Lung (tissue), 12 donors: ENCODE data around the gene RPL35A. TPM values are rescaled to one million over a fixed set of nuclear protein-coding genes. Genes with fewer than 3 reads are reported as not detected.
"Not testable (repeated sequence)": the region's sequence is repeated elsewhere in the genome, so short reads cannot be mapped to it uniquely, and the experiment has no call there.

Source experiments
- ATAC-seq: fragments of 200-7000 bp; cut with Tn5 transposase; one replicate; pipeline ENCODE4 v1.9.1; 2020; ENCODE audit warnings: moderate number of reproducible peaks; ENCODE audit not compliant: insufficient read depth, low FRiP score
- DNase-seq, 3 donors: peaks; one replicate each; pipeline ENCODE4 v3.0.0-alpha.2; 2013 to 2017
- H3K27ac ChIP-seq, 2 donors: one replicate each; pipeline ENCODE4 v1.5.1; 2013; ENCODE audit warnings: mild to moderate bottlenecking in 2 of 2, moderate library complexity in 2 of 2, control low read depth in 1 of 2, inconsistent platforms in 1 of 2, low read depth in 1 of 2, low read length in 1 of 2
- H3K27me3 ChIP-seq, 3 donors: one replicate each; pipeline ENCODE4 v1.5.1; 2013; ENCODE audit warnings: low read length in 2 of 3; ENCODE audit not compliant: control insufficient read depth in 3 of 3, insufficient read depth in 3 of 3
- H3K36me3 ChIP-seq, 4 donors: one replicate each; pipeline ENCODE4 v1.5.1; 2013; ENCODE audit warnings: low read length in 4 of 4, mild to moderate bottlenecking in 1 of 4, moderate library complexity in 1 of 4; ENCODE audit not compliant: control insufficient read depth in 4 of 4, insufficient read depth in 4 of 4
- H3K4me1 ChIP-seq, 5 donors: one replicate each; pipeline ENCODE4 v1.5.1; 2013; ENCODE audit warnings: low read length in 5 of 5, mild to moderate bottlenecking in 2 of 5, moderate library complexity in 1 of 5; ENCODE audit not compliant: control insufficient read depth in 5 of 5, insufficient read depth in 5 of 5
- H3K4me3 ChIP-seq: one replicate; pipeline ENCODE4 v1.5.1; 2013; ENCODE audit warnings: mild to moderate bottlenecking, control low read depth, moderate library complexity
- H3K9ac ChIP-seq, 2 donors: one replicate each; pipeline ENCODE4 v1.5.1; 2013; ENCODE audit warnings: low read length in 2 of 2, control low read depth in 1 of 2; ENCODE audit not compliant: insufficient read depth in 1 of 2
- H3K9me3 ChIP-seq, 4 donors: one replicate each; pipeline ENCODE4 v1.5.1; 2013; ENCODE audit warnings: low read length in 3 of 4, mild to moderate bottlenecking in 1 of 4, moderate library complexity in 1 of 4; ENCODE audit not compliant: control insufficient read depth in 4 of 4, insufficient read depth in 3 of 4
- CTCF ChIP-seq: IDR thresholded peaks from 2 replicates; pipeline ENCODE4 v1.5.1; 2012; ENCODE audit warnings: mild to moderate bottlenecking; ENCODE audit errors: control extremely low read depth, extremely low read depth
- WGBS, 2 donors: extraction: QIAGEN DNeasy Blood & Tissue Kit; methylation state at CpG; one replicate each; pipeline ENCODE4 v1.1.7; 2013; 5-methylcytosine and 5-hydroxymethylcytosine counted together
- polyA plus RNA-seq, 2 donors: library from polyadenylated mRNA; stranded (reverse); fragments of 200-250 nt; gene quantifications; one replicate each; pipeline ENCODE4 v1.2.1, GENCODE V29; 2013
- total RNA-seq, 2 donors: library from RNA; depleted of rRNA in 1 of 2; stranded (reverse); fragments of >200 nt in 1 of 2; gene quantifications; one replicate each; pipeline ENCODE4 v1.2.1, GENCODE V29; 2014 to 2021
- donor health status: control.
- donor health status: control.
- donor health status: Bipolar disorder and iron deficiency.
- donor health status: healthy.
- donor health status: DM: yes; HTN: yes; CAD: no.

Gene RPL35A
- total and polyA plus RNA-seq, 4 donors = 678 to 2,048 (median 936) TPM

DNA sequence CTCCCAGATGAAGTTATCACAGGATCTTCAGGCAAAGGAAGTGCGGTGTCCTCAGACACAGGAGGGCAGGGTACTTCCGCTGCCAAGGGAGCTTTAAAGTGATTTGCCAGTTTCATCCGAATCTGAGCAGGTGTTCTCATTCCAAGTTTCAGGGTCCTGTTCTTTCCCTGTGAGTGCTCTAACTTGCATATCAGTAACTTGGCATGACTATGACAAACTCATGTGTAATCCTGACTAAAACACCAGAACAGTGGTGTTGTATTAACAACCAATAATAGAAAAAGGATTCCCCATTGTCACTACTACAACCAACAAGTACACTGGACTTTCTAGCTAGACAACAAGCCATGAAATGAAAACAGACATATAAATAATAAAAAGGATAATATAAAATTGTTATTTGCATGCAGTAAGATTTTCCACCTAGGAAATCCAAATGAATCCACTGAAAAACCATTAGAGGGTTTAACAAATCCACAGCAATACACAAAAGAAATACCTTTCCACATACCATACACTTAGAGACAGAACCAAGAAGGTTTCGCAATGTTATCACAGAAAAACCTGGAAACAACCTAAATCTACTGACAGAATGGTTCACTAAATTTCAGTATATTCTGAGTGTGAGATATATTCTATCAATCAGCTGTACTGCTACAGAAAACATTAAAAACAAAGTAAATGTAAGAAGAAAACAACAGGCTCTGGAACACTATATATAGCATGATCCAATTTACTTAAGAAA, 40.9 kb upstream of the RPL35A start:
- TF ChIP-seq CTCF = no peak
- H3K9ac ChIP-seq = no peak overlapping the region
- 93 to 94% methylated on average over 4 of the region's 4 CpGs for WGBS, 2 donors
- no peak for DNase-seq
- no peak for ATAC-seq
- H3K9me3 ChIP-seq = no peaks in the 10 kb centered on the region
- peaks cover 0 to 7% (median 0%) of the 10 kb centered on the region in 4 donors for H3K36me3 ChIP-seq
- no peaks in the 10 kb centered on the region for H3K4me1 ChIP-seq
- no peak overlapping the region for H3K4me3 ChIP-seq
- H3K27me3 ChIP-seq = no peaks in the 10 kb centered on the region
- H3K27ac ChIP-seq = no peak overlapping the region

DNA sequence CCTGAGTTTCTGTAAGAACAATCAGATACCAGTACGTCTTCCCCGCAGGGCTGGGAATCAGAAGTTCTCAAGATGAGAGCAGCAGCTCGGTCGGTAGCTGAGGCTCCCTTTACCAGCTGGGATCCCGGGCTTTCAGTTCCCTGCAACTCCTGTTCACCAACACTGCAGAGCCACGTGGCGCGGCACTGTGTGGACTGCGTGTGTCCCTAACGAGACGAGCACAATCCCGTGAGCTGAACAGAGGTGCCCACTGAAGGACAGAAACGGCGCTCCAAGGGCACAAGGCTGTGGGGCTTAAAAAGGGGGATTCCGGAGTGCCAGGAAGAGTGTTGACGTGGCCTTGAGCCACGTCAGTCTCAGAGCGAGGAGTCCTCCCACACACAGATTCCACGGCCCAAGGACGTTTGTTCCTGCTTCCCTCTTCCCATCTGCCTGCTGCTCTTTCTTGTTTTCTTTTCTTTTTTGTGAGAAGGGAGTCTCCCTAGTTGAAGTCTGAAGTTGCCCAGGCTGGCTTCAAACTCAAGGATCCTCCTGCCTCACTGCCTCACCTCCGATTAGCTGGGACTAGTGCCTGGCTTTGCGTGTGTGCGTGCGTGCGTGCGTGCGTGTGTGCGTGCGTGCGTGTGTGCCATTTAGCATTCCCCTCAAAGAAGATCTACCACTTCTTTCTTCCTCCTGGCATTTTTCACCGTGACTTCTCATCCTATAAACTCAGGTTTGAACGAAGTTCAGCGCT, 37.1 kb upstream of the RPL35A start:
- no peak overlapping the region for H3K27ac ChIP-seq
- H3K9ac ChIP-seq = no peak overlapping the region
- peaks cover 0 to 7% (median 0%) of the 10 kb centered on the region in 4 donors for H3K36me3 ChIP-seq
- H3K4me1 ChIP-seq = no peaks in the 10 kb centered on the region
- no peaks in the 10 kb centered on the region for H3K9me3 ChIP-seq
- 91% methylated on average over 33 of the region's 33 CpGs for WGBS, 2 donors
- no peak overlapping the region for H3K4me3 ChIP-seq
- no peak for DNase-seq
- no peak for TF ChIP-seq CTCF
- H3K27me3 ChIP-seq = no peaks in the 10 kb centered on the region
- ATAC-seq = no peak

DNA sequence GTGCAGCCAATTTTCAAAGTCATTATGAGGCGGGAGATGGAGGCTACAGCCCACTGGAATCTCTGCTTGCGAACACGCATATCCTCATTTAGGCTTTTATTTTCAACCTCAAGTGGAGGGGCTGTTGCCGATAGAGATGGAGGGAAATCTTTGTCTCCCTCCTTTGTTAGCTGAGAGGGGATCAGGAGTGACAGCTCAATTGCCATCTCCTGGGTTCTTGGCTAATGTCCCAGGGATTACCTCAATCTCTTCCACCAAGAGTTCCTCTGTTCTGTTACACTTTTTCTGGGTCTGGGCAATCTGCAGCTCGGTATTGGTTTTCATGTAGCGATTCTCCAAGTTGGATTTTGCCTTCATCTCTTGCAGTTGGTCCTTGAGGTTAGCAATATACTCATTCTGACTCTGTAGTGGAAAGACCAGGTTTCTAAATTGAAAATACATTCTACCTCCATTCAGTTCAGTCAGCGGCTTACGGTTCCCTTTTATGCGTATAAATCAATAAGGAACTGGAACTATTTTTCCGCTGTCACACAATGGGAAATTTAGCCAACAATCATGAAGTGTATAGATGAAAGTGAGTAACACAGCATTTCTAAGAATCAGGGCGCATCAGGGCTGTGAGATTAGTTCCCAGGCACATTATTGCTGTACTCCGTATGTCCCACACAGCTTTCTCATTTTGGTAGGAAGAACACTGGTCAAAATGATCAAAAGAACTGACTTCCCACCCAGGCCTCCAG, 36.2 kb upstream of the RPL35A start:
- TF ChIP-seq CTCF = no peak
- Histone ChIP-seq H3K27me3 (no peaks in the 10 kb centered on the region), H3K4me3 (no peak overlapping the region), H3K9ac (no peak overlapping the region), H3K4me1 (no peaks in the 10 kb centered on the region), H3K27ac (no peak overlapping the region), H3K36me3 (peaks cover 0 to 7% (median 0%) of the 10 kb centered on the region in 4 donors), H3K9me3 (no peaks in the 10 kb centered on the region)
- 93 to 95% methylated on average over 12 of the region's 12 CpGs for WGBS, 2 donors
- ATAC-seq (no peak), DNase-seq (no peak)

GRCh38 chr3:197921429-197922275, 28.3 kb upstream of the RPL35A start:
- not testable (repeated sequence) for DNase-seq
- 85 to 87% methylated on average over 22 of the region's 24 CpGs for WGBS, 2 donors

More at GRCh38 chr3:197921429-197922275, 28.3 kb upstream of the RPL35A start:
- not testable (repeated sequence) for H3K36me3 ChIP-seq, H3K9ac ChIP-seq, H3K4me3 ChIP-seq, H3K27ac ChIP-seq, H3K9me3 ChIP-seq, H3K4me1 ChIP-seq, H3K27me3 ChIP-seq, ATAC-seq
